SK-N-SH (cell line): ENCODE measurements around the gene HIVEP2. TPM values are rescaled to one million over a fixed set of nuclear protein-coding genes. Genes with fewer than 3 reads are reported as not detected.

Experiments
- CTCF ChIA-PET: fragments of 300-600, 350-600 bp; formaldehyde crosslinking; extraction: SDS; loops from one replicate; lab custom pipeline; 2021; lab: Yijun Ruan, JAX
- POLR2A ChIA-PET: fragments of 350-600 bp; sonication (Branson Sonifier 250); formaldehyde crosslinking; extraction: SDS; loops from one replicate; lab custom pipeline; 2020; ENCODE audit warnings: antibody characterized with exemption, inconsistent platforms; lab: Yijun Ruan, JAX
- DNase-seq: peaks from one replicate; pipeline ENCODE4 v3.0.0; 2012
- H2AFZ ChIP-seq: fragments of 200-600 bp; sonication (generic); 2 replicates; pipeline ENCODE4 v1.8.1; 2016; ENCODE audit warnings: antibody characterized with exemption, mild to moderate bottlenecking, low read depth
- H3F3A ChIP-seq: fragments of 200-600 bp; sonication (generic); replicated peaks from 2 replicates; pipeline ENCODE3; 2016; ENCODE audit warnings: antibody characterized with exemption, mild to moderate bottlenecking; ENCODE audit not compliant: insufficient read depth
- H3K27ac ChIP-seq, 2 experiments: fragments of 200-500 bp in 1 of 2; fragments of 200-600 bp in 1 of 2; sonication (Bioruptor generic) in 1 of 2; sonication (generic), shearing (Covaris generic) in 1 of 2; 2 replicates each; pipeline versions ENCODE4 v1.5.1 to v1.6.1; 2014 to 2016; ENCODE audit warnings: low read depth in 2 of 2, inconsistent platforms in 1 of 2, low read length in 1 of 2, mild to moderate bottlenecking in 1 of 2, mixed read lengths in 1 of 2
- H3K27me3 ChIP-seq: fragments of 200-600 bp; sonication (generic), shearing (Covaris generic); 2 replicates; pipeline ENCODE4 v1.6.1; 2016; ENCODE audit warnings: mixed run types; ENCODE audit not compliant: insufficient read depth
- H3K36me3 ChIP-seq, 2 experiments: fragments of 200-500 bp in 1 of 2; fragments of 200-600 bp in 1 of 2; sonication (Bioruptor generic) in 1 of 2; sonication (generic) in 1 of 2; replicated peaks in 1 of 2; 2 replicates each; pipeline versions ENCODE3 to v1.5.1; 2014 to 2016; ENCODE audit warnings: low read length in 1 of 2, mild to moderate bottlenecking in 1 of 2; ENCODE audit not compliant: insufficient read depth in 2 of 2, control insufficient read depth in 1 of 2
- H3K4me1 ChIP-seq, 2 experiments: fragments of 200-500 bp in 1 of 2; fragments of 200-600 bp in 1 of 2; sonication (Bioruptor generic) in 1 of 2; sonication (generic), shearing (Covaris generic) in 1 of 2; 2 replicates each; pipeline versions ENCODE4 v1.5.1 to v1.6.1; 2014 to 2016; ENCODE audit warnings: low read depth in 1 of 2, low read length in 1 of 2, mixed run types in 1 of 2; ENCODE audit not compliant: insufficient read depth in 2 of 2, control insufficient read depth in 1 of 2
- H3K4me2 ChIP-seq: fragments of 200-600 bp; sonication (generic), shearing (Covaris generic); 2 replicates; pipeline ENCODE4 v1.6.1; 2017; ENCODE audit warnings: mixed run types
- H3K4me3 ChIP-seq, 2 experiments: fragments of 200-500 bp in 1 of 2; fragments of 200-600 bp in 1 of 2; sonication (Bioruptor generic) in 1 of 2; sonication (generic), shearing (Covaris generic) in 1 of 2; 2 replicates each; pipeline versions ENCODE4 v1.5.1 to v1.8.1; 2014 to 2016; ENCODE audit warnings: low read depth in 2 of 2, inconsistent platforms in 1 of 2, low read length in 1 of 2, mild to moderate bottlenecking in 1 of 2, mixed read lengths in 1 of 2, moderate library complexity in 1 of 2
- H3K79me2 ChIP-seq: fragments of 200-600 bp; sonication (generic); 2 replicates; pipeline ENCODE4 v1.8.1; 2017; ENCODE audit warnings: mild to moderate bottlenecking; ENCODE audit not compliant: insufficient read depth
- H3K9ac ChIP-seq: fragments of 200-600 bp; sonication (generic); 2 replicates; pipeline ENCODE4 v1.6.1; 2017; ENCODE audit warnings: mixed run types
- H3K9me2 ChIP-seq: fragments of 200-600 bp; sonication (generic); 2 replicates; pipeline ENCODE4 v1.6.1; 2017; ENCODE audit warnings: mixed run types
- H3K9me3 ChIP-seq: fragments of 200-600 bp; sonication (generic); 2 replicates; pipeline ENCODE4 v1.6.1; 2017; ENCODE audit warnings: mixed run types, mild to moderate bottlenecking, moderate library complexity
- H4K20me1 ChIP-seq: fragments of 200-600 bp; sonication (generic); 2 replicates; pipeline ENCODE4 v1.6.1; 2017; ENCODE audit warnings: mild to moderate bottlenecking, mixed run types; ENCODE audit not compliant: insufficient read depth
- CHD2 ChIP-seq: fragments of 150-350 bp; IDR thresholded peaks from 2 replicates; pipeline ENCODE4 v1.6.1; 2018; ENCODE audit warnings: low read length; ENCODE audit not compliant: partially characterized antibody
- FOSL2 ChIP-seq: IDR thresholded peaks from 2 replicates; pipeline ENCODE4 v1.4.0; 2012; ENCODE audit warnings: low read depth, mild to moderate bottlenecking, moderate library complexity, borderline replicate concordance
- MEF2A ChIP-seq: IDR thresholded peaks from 2 replicates; pipeline ENCODE4 v1.4.0; 2012; ENCODE audit warnings: low read depth, borderline replicate concordance
- NFIC ChIP-seq: IDR thresholded peaks from 2 replicates; pipeline ENCODE4 v1.4.0; 2012; ENCODE audit warnings: borderline replicate concordance
- NRF1 ChIP-seq: IDR thresholded peaks from 2 replicates; pipeline ENCODE4 v1.6.1; 2012; ENCODE audit warnings: low read depth, mild to moderate bottlenecking, low read length
- RCOR1 ChIP-seq: fragments of 150-350 bp; IDR thresholded peaks from 2 replicates; pipeline ENCODE4 v1.6.1; 2017; ENCODE audit warnings: antibody characterized with exemption, low read length
- RFX5 ChIP-seq: IDR thresholded peaks from 2 replicates; pipeline ENCODE4 v1.6.1; 2012; ENCODE audit warnings: mild to moderate bottlenecking, improper control_type of control experiment, low read length
- RXRA ChIP-seq: IDR thresholded peaks from 2 replicates; pipeline ENCODE4 v1.4.0; 2012; ENCODE audit warnings: low read depth, mild to moderate bottlenecking, borderline replicate concordance
- SIN3A ChIP-seq: IDR thresholded peaks from 2 replicates; pipeline ENCODE4 v1.6.1; 2012; ENCODE audit warnings: low read depth, mild to moderate bottlenecking, low read length, moderate library complexity, borderline replicate concordance
- SMC3 ChIP-seq: IDR thresholded peaks from 2 replicates; pipeline ENCODE4 v1.6.1; 2012; ENCODE audit warnings: low read depth, low read length, improper control_type of control experiment
- TAF1 ChIP-seq: IDR thresholded peaks from 2 replicates; pipeline ENCODE4 v1.6.1; 2012; ENCODE audit warnings: low read depth, mild to moderate bottlenecking, low read length, moderate library complexity, borderline replicate concordance
- TEAD4 ChIP-seq: IDR thresholded peaks from 2 replicates; pipeline ENCODE4 v1.4.0; 2012; ENCODE audit warnings: mild to moderate bottlenecking, borderline replicate concordance; ENCODE audit not compliant: insufficient read depth
- WGBS: methylation state at CpG from one replicate; pipeline ENCODE4 v1.1.6; 2017; ENCODE audit warnings: low lambda C conversion rate; 5-methylcytosine and 5-hydroxymethylcytosine counted together
- polyA plus RNA-seq, 3 experiments: library from polyadenylated mRNA; depleted of rRNA; stranded (reverse); fragments of >200 nt; gene quantifications; 2 replicates each; pipeline ENCODE4 v1.2.3, GENCODE V29; 2012
- TF ChIP-seq, protein P1 (sequence below): IDR thresholded peaks from 2 replicates; pipeline ENCODE4 v1.4.0; 2012; ENCODE audit warnings: low read depth, borderline replicate concordance
- TF ChIP-seq, protein P2 (sequence below): IDR thresholded peaks from 2 replicates; pipeline ENCODE4 v1.6.1; 2012; ENCODE audit warnings: mild to moderate bottlenecking, low read depth, low read length, moderate library complexity
- TF ChIP-seq, protein P3 (sequence below): fragments of 150-350 bp; IDR thresholded peaks from 2 replicates; pipeline ENCODE4 v1.6.1; 2016; ENCODE audit warnings: mild to moderate bottlenecking, low read depth, low read length
- TF ChIP-seq, protein P4 (sequence below): fragments of 150-350 bp; IDR thresholded peaks from 2 replicates; pipeline ENCODE4 v1.6.1; 2017; ENCODE audit warnings: antibody characterized with exemption, low read length, low read depth, borderline replicate concordance
- TF ChIP-seq, protein P5 (sequence below): IDR thresholded peaks from 2 replicates; pipeline ENCODE4 v1.4.0; 2012; ENCODE audit warnings: low read depth, borderline replicate concordance

HIVEP2 gene
- polyA plus RNA-seq, 1 of the 3 experiments (the other 2 are of a cell fraction): 2.5 TPM

DNA sequence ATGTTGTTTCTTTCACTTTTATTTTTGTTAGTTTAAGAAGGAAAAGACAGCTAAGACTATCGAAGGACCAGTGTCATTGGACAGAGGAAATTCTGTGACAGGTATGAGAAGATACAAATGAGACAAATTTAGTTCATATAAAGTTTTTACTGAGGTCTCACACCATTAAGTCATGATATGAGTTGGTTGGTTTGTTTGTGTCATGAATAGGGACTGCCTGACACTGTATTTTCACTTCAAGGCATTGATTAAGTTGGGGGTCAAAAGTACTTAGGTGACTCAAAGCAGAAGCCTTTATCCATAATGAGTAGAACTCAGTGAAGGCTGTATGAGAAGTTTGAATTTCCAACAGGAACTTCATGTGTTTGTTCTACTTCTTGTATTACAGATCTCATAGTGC is 21.3 kb upstream of the HIVEP2 start:
- Histone ChIP-seq H3K36me3 (no peaks in the 10 kb centered on the region), H3K4me2 (no peak overlapping the region), H3K4me3 (no peak overlapping the region), H3K9ac (no peak overlapping the region), H2AFZ (no peak overlapping the region), H3K27me3 (no peaks in the 10 kb centered on the region), H4K20me1 (no peaks in the 10 kb centered on the region), H3K79me2 (no peaks in the 10 kb centered on the region), H3K4me1 (no peaks in the 10 kb centered on the region), H3K9me2 (no peaks in the 10 kb centered on the region), H3K27ac (no peak overlapping the region), H3K9me3 (no peaks in the 10 kb centered on the region), H3F3A (no peaks in the 10 kb centered on the region)
- TF ChIP-seq, protein P1, sequence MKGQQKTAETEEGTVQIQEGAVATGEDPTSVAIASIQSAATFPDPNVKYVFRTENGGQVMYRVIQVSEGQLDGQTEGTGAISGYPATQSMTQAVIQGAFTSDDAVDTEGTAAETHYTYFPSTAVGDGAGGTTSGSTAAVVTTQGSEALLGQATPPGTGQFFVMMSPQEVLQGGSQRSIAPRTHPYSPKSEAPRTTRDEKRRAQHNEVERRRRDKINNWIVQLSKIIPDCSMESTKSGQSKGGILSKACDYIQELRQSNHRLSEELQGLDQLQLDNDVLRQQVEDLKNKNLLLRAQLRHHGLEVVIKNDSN: no peak
- TF ChIP-seq FOSL2 (no peak), CHD2 (no peak), TEAD4 (no peak), RCOR1 (no peak), NRF1 (no peak), SMC3 (no peak)
- TF ChIP-seq, protein P2, sequence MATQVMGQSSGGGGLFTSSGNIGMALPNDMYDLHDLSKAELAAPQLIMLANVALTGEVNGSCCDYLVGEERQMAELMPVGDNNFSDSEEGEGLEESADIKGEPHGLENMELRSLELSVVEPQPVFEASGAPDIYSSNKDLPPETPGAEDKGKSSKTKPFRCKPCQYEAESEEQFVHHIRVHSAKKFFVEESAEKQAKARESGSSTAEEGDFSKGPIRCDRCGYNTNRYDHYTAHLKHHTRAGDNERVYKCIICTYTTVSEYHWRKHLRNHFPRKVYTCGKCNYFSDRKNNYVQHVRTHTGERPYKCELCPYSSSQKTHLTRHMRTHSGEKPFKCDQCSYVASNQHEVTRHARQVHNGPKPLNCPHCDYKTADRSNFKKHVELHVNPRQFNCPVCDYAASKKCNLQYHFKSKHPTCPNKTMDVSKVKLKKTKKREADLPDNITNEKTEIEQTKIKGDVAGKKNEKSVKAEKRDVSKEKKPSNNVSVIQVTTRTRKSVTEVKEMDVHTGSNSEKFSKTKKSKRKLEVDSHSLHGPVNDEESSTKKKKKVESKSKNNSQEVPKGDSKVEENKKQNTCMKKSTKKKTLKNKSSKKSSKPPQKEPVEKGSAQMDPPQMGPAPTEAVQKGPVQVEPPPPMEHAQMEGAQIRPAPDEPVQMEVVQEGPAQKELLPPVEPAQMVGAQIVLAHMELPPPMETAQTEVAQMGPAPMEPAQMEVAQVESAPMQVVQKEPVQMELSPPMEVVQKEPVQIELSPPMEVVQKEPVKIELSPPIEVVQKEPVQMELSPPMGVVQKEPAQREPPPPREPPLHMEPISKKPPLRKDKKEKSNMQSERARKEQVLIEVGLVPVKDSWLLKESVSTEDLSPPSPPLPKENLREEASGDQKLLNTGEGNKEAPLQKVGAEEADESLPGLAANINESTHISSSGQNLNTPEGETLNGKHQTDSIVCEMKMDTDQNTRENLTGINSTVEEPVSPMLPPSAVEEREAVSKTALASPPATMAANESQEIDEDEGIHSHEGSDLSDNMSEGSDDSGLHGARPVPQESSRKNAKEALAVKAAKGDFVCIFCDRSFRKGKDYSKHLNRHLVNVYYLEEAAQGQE: no peak
- TF ChIP-seq, protein P3, sequence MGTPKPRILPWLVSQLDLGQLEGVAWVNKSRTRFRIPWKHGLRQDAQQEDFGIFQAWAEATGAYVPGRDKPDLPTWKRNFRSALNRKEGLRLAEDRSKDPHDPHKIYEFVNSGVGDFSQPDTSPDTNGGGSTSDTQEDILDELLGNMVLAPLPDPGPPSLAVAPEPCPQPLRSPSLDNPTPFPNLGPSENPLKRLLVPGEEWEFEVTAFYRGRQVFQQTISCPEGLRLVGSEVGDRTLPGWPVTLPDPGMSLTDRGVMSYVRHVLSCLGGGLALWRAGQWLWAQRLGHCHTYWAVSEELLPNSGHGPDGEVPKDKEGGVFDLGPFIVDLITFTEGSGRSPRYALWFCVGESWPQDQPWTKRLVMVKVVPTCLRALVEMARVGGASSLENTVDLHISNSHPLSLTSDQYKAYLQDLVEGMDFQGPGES: no peak
- TF ChIP-seq, protein P4, sequence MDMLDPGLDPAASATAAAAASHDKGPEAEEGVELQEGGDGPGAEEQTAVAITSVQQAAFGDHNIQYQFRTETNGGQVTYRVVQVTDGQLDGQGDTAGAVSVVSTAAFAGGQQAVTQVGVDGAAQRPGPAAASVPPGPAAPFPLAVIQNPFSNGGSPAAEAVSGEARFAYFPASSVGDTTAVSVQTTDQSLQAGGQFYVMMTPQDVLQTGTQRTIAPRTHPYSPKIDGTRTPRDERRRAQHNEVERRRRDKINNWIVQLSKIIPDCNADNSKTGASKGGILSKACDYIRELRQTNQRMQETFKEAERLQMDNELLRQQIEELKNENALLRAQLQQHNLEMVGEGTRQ: no peak
- DNase-seq: no peak
- ChIA-PET CTCF (interaction anchor here (0.5 kb wide), 1 partner anchor 205 kb away, joined by 3 read pairs; no protein-coding TSS in a partner anchor), POLR2A (no interaction called here)
- 67% methylated on average over 1 of the region's 1 CpG for WGBS

DNA sequence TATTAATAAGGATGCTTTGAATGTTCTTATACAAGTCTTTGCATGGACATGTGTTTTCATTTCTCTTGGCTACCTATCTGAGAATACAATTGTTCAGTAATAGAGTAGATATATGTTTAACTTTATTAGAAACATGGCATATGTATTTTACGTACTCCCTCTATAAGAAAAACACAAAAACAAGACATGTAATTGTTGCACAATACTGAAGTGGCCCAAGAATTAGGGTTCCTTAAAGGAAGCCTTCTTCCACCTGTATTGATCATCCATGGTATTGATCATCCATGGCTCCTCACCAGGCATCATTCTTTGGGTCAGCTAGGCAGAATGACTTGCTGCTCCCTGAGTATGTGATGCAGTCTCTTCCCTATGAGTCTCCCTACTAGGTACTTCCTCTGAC is 20.2 kb upstream of the HIVEP2 start:
- no peak overlapping the region for H3K9ac ChIP-seq
- no peaks in the 10 kb centered on the region for H3K36me3 ChIP-seq
- H3K4me3 ChIP-seq: no peak overlapping the region
- H4K20me1 ChIP-seq: no peaks in the 10 kb centered on the region
- no peaks in the 10 kb centered on the region for H3K27me3 ChIP-seq
- no peak for DNase-seq
- H3F3A ChIP-seq: peaks cover 7% of the 10 kb centered on the region
- no peaks in the 10 kb centered on the region for H3K9me3 ChIP-seq
- WGBS: 97% methylated on average over 1 of the region's 1 CpG
- no peaks in the 10 kb centered on the region for H3K79me2 ChIP-seq
- H2AFZ ChIP-seq: no peak overlapping the region
- no peaks in the 10 kb centered on the region for H3K4me1 ChIP-seq
- ChIA-PET POLR2A (no interaction called here), CTCF (no interaction called here)
- H3K27ac ChIP-seq: no peak overlapping the region
- no peak overlapping the region for H3K4me2 ChIP-seq
- no peaks in the 10 kb centered on the region for H3K9me2 ChIP-seq
- TF ChIP-seq RFX5 (no peak), NFIC (no peak), TAF1 (no peak), MEF2A (no peak), RCOR1 (no peak), RXRA (no peak), SIN3A (no peak)
- TF ChIP-seq, protein P5, sequence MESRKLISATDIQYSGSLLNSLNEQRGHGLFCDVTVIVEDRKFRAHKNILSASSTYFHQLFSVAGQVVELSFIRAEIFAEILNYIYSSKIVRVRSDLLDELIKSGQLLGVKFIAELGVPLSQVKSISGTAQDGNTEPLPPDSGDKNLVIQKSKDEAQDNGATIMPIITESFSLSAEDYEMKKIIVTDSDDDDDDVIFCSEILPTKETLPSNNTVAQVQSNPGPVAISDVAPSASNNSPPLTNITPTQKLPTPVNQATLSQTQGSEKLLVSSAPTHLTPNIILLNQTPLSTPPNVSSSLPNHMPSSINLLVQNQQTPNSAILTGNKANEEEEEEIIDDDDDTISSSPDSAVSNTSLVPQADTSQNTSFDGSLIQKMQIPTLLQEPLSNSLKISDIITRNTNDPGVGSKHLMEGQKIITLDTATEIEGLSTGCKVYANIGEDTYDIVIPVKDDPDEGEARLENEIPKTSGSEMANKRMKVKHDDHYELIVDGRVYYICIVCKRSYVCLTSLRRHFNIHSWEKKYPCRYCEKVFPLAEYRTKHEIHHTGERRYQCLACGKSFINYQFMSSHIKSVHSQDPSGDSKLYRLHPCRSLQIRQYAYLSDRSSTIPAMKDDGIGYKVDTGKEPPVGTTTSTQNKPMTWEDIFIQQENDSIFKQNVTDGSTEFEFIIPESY: no peak
